K562 (cell line): ENCODE measurements around the gene NONO.

Experiments used
- JUND ChIP-seq, 2 experiments: IDR thresholded peaks; 2 replicates in 1 of 2; 3 replicates in 1 of 2; pipeline ENCODE4 v1.6.1; 2011; ENCODE audit warnings: borderline replicate concordance in 2 of 2, low read depth in 2 of 2, low read length in 2 of 2, improper control_type of control experiment in 1 of 2, missing biosample characterization in 1 of 2, missing genetic modification characterization in 1 of 2, missing genetic modification reagents in 1 of 2
- NCOA6 ChIP-seq: fragments of 450-650 bp; IDR thresholded peaks from 2 replicates; pipeline ENCODE4 v1.6.1; 2017; ENCODE audit warnings: mild to moderate bottlenecking
- RAD21 ChIP-seq, 2 experiments: fragments of 250-450 bp in 1 of 2; fragments of 450-650 bp in 1 of 2; sonication (Bioruptor Pico) in 1 of 2; formaldehyde crosslinking in 1 of 2; IDR thresholded peaks in 1 of 2; conservative IDR thresholded peaks in 1 of 2; 2 replicates each; pipeline versions ENCODE4 v1.4.0 to v1.8.0; 2020 to 2022; ENCODE audit warnings: mild to moderate bottlenecking in 2 of 2, moderate library complexity in 1 of 2
- SREBF2 ChIP-seq: sonication (generic); formaldehyde crosslinking; IDR thresholded peaks from 2 replicates; pipeline ENCODE4 v1.4.0; 2020; ENCODE audit warnings: mild to moderate bottlenecking, missing genetic modification reagents
- ZNF589 ChIP-seq: fragments of 200-800 bp; sonication (Bioruptor generic); IDR thresholded peaks from 2 replicates; pipeline ENCODE4 v1.6.1; 2016; ENCODE audit warnings: low read depth, missing genetic modification characterization, missing compliant biosample characterization
- TF ChIP-seq, protein P1 (sequence below), 3 experiments: IDR thresholded peaks in 2 of 3; conservative IDR thresholded peaks in 1 of 3; 2 replicates each; pipeline ENCODE4 v1.5.1; 2011 to 2012; ENCODE audit warnings: low read length in 3 of 3, mild to moderate bottlenecking in 3 of 3, control low read depth in 2 of 3, improper control_type of control experiment in 1 of 3, inconsistent platforms in 1 of 3, low read depth in 1 of 3, mixed read lengths in 1 of 3, moderate library complexity in 1 of 3; ENCODE audit not compliant: insufficient read depth in 2 of 3
- TF ChIP-seq, protein P2 (sequence below), 2 experiments: fragments of 450-650 bp in 1 of 2; sonication (generic) in 1 of 2; formaldehyde crosslinking in 1 of 2; IDR thresholded peaks; 2 replicates each; pipeline versions ENCODE4 v1.7.1 to v1.9.0; 2016 to 2022; ENCODE audit warnings: inconsistent platforms in 1 of 2, mild to moderate bottlenecking in 1 of 2, missing genetic modification reagents in 1 of 2

DNA sequence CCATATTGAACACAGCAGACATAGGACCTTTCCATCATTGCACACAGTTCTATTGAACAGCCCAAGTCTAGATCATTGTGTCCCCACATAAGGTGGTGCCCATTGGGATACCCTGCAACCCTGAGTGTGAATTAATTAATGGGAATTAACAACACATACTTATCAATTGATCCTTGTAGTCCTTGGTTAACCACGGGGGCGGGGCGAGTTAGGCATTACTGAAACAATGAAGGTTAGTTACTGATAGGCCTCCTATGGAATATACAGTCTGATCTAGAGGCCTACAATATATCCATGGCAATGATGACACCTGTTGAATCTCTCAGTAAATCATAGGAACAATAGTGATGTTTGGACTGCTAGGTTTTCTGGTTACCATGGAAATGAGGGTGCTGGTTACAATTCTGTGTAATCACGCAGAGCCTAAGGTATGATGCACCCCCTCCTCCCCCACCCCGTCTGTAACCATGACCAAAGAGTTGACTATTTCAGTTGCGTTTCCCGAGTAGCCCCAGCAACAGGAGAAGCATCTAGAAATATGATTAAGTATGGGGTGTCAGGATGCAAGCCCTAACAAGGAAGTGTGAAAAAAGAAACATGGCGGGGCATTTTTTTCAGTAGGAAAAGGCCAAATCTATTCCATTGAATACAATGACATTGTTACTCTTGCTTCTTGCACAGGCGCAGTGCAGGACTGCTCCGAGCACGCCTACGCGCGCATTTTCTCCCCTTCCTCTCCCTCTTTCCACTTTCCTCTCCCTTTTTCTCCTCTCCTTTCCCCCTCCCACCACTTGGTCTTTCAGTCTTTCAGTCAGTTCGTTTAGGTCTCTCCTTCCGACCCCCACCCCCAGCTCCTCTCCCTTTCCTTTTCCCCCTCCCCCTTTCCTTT, 677 bp upstream of the NONO start:
- TF ChIP-seq ZNF589 (CRISPR knock-in tag) (no peak), RAD21 (CRISPR knock-in tag; conservative IDR thresholded peaks at IDR 0.05 in 1 of 2, IDR thresholded peaks at IDR 0.05 in 1 of 2) (no peak), NCOA6 (no peak), JUND (IDR thresholded peaks at IDR 0.05; ENCODE audit: borderline replicate concordance, low read depth, low read length) (no peak), JUND (tag; IDR thresholded peaks at IDR 0.05; ENCODE audit: borderline replicate concordance, low read depth, low read length) (no peak), SREBF2 (CRISPR knock-in tag) (no peak)
- TF ChIP-seq, protein P1, sequence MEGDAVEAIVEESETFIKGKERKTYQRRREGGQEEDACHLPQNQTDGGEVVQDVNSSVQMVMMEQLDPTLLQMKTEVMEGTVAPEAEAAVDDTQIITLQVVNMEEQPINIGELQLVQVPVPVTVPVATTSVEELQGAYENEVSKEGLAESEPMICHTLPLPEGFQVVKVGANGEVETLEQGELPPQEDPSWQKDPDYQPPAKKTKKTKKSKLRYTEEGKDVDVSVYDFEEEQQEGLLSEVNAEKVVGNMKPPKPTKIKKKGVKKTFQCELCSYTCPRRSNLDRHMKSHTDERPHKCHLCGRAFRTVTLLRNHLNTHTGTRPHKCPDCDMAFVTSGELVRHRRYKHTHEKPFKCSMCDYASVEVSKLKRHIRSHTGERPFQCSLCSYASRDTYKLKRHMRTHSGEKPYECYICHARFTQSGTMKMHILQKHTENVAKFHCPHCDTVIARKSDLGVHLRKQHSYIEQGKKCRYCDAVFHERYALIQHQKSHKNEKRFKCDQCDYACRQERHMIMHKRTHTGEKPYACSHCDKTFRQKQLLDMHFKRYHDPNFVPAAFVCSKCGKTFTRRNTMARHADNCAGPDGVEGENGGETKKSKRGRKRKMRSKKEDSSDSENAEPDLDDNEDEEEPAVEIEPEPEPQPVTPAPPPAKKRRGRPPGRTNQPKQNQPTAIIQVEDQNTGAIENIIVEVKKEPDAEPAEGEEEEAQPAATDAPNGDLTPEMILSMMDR (IDR thresholded peaks at IDR 0.05 in 2 of 3, conservative IDR thresholded peaks at IDR 0.05 in 1 of 3; ENCODE audit: insufficient read depth in 2 of 3, low read depth in 1 of 3, low read length in 3 of 3), result no peak
- TF ChIP-seq, protein P2, sequence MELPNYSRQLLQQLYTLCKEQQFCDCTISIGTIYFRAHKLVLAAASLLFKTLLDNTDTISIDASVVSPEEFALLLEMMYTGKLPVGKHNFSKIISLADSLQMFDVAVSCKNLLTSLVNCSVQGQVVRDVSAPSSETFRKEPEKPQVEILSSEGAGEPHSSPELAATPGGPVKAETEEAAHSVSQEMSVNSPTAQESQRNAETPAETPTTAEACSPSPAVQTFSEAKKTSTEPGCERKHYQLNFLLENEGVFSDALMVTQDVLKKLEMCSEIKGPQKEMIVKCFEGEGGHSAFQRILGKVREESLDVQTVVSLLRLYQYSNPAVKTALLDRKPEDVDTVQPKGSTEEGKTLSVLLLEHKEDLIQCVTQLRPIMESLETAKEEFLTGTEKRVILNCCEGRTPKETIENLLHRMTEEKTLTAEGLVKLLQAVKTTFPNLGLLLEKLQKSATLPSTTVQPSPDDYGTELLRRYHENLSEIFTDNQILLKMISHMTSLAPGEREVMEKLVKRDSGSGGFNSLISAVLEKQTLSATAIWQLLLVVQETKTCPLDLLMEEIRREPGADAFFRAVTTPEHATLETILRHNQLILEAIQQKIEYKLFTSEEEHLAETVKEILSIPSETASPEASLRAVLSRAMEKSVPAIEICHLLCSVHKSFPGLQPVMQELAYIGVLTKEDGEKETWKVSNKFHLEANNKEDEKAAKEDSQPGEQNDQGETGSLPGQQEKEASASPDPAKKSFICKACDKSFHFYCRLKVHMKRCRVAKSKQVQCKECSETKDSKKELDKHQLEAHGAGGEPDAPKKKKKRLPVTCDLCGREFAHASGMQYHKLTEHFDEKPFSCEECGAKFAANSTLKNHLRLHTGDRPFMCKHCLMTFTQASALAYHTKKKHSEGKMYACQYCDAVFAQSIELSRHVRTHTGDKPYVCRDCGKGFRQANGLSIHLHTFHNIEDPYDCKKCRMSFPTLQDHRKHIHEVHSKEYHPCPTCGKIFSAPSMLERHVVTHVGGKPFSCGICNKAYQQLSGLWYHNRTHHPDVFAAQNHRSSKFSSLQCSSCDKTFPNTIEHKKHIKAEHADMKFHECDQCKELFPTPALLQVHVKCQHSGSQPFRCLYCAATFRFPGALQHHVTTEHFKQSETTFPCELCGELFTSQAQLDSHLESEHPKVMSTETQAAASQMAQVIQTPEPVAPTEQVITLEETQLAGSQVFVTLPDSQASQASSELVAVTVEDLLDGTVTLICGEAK (IDR thresholded peaks at IDR 0.05), result no peak
- TF ChIP-seq, protein P2 (CRISPR knock-in tag; IDR thresholded peaks at IDR 0.05), result no peak
